SK-N-SH (cell line): ENCODE results near the gene RRAGC.

ENCODE experiments used
- GATA2 ChIP-seq: sonication (generic); formaldehyde crosslinking; IDR thresholded peaks from 2 replicates; pipeline ENCODE4 v1.5.0; 2020; ENCODE audit warnings: mild to moderate bottlenecking, missing genetic modification reagents
- TF ChIP-seq, protein P1 (sequence below): fragments of 200-600 bp; sonication (generic); IDR thresholded peaks from 2 replicates; pipeline ENCODE4 v1.6.1; 2017; ENCODE audit warnings: antibody characterized with exemption, mild to moderate bottlenecking, moderate library complexity

DNA sequence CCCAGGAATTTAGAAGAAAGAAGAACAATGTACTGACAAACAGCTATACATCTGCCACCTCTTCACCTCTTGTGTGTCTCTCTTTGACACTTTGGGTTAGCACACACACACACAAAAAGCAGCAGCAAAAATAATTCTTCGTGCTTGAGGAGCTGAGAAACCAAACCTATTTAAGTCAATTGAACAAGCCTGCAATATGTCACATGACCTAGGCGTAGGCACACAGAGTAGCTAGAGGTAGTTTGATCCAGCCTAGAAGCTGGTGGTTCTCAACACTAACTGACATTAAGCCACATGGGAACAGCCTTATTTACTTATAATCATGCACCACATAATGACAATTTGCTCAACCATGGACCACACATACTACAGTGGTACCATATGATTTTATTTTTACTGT lies 32.3 kb downstream of the RRAGC start:
- TF ChIP-seq, protein P1, sequence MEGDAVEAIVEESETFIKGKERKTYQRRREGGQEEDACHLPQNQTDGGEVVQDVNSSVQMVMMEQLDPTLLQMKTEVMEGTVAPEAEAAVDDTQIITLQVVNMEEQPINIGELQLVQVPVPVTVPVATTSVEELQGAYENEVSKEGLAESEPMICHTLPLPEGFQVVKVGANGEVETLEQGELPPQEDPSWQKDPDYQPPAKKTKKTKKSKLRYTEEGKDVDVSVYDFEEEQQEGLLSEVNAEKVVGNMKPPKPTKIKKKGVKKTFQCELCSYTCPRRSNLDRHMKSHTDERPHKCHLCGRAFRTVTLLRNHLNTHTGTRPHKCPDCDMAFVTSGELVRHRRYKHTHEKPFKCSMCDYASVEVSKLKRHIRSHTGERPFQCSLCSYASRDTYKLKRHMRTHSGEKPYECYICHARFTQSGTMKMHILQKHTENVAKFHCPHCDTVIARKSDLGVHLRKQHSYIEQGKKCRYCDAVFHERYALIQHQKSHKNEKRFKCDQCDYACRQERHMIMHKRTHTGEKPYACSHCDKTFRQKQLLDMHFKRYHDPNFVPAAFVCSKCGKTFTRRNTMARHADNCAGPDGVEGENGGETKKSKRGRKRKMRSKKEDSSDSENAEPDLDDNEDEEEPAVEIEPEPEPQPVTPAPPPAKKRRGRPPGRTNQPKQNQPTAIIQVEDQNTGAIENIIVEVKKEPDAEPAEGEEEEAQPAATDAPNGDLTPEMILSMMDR, result no peak
- TF ChIP-seq GATA2 (CRISPR knock-in tag), result no peak
